Activated CD8-positive, alpha-beta T cell treated with anti-CD3 and anti-CD28 coated beads, Interleukin-2, amount 10 ng/mL, durations not matched to agents 7 days and 5 days (primary cell): ENCODE measurements around the gene CYSRT1. TPM values are rescaled to one million over a fixed set of nuclear protein-coding genes. Genes with fewer than 3 reads are reported as not detected.

Experiments used
- ATAC-seq: fragments of 150-1000 bp; cut with Tn5 transposase; one replicate; pipeline ENCODE4 v1.10.0; 2021; ENCODE audit warnings: moderate library complexity
- CTCF ChIA-PET: fragments of 350-600 bp; sonication (Branson Sonifier 250); formaldehyde crosslinking; loops from one replicate; lab custom pipeline; 2021; ENCODE audit warnings: antibody characterized with exemption; lab: Charles Lee
- POLR2A ChIA-PET: fragments of 350-600 bp; sonication (Branson Sonifier 250); formaldehyde crosslinking; loops from one replicate; lab custom pipeline; 2021; ENCODE audit warnings: antibody characterized with exemption; lab: Charles Lee
- DNase-seq: peaks from one replicate; pipeline ENCODE4 v3.0.0-alpha.2; 2020
- H3K27ac Mint-ChIP-seq: one replicate; pipeline ENCODE4 v1.8.0; 2021; ENCODE audit warnings: mild to moderate bottlenecking, mixed read lengths
- H3K27me3 Mint-ChIP-seq: one replicate; pipeline ENCODE4 v1.8.0; 2021; ENCODE audit warnings: low read depth, mixed read lengths
- H3K36me3 Mint-ChIP-seq: one replicate; pipeline ENCODE4 v1.8.0; 2021; ENCODE audit warnings: low read depth, mixed read lengths
- H3K4me1 Mint-ChIP-seq: one replicate; pipeline ENCODE4 v1.8.0; 2021; ENCODE audit warnings: low read depth, mixed read lengths
- H3K4me3 Mint-ChIP-seq: one replicate; pipeline ENCODE4 v1.8.0; 2021; ENCODE audit warnings: mild to moderate bottlenecking, mixed read lengths
- H3K9me3 Mint-ChIP-seq: one replicate; pipeline ENCODE4 v1.8.0; 2022; ENCODE audit warnings: mixed read lengths; ENCODE audit not compliant: insufficient read depth
- total RNA-seq, 2 experiments: library from RNA; stranded (reverse); gene quantifications; one replicate each; pipeline ENCODE4 v1.2.3, GENCODE V29; 2021

Gene CYSRT1
- total RNA-seq, 2 experiments from 2014 or later: 0.42 to 0.50 TPM

DNA sequence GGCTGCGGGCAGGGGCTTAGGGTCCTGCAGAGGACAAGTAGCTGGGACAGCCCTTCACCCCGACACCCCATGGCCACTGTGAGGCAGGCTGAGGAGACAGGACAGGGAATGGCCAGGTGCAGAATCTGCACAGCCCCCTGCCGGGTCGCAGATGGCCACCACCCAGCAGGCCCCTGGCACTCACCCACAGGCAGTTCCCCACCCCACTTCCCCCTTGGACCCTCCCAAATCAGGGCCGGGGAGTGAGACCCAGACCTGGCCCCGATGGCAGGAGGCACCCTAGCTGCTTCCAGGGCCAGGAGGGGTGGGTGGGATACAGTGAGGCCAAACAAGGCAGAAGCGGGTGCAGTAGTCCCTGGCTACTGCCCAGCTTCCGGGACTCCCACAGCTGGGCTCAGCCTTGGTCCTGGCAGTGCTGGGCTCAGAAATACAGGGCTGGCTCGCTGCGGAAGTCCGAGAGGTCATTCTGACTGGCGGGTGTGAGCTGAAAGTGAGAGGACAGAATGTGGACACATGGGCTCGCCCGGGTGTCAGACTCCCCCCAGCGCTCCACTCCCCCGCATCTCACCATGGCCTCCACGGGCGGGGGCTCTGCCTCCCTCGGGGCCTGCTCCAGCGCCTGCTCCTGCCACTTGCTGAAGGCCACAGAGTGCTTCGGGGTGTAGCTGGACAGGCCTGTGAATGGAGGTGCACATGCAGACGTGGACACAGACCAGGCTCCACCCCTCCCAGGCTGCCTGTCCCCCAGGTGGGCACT lies 33.1 kb upstream of the CYSRT1 start:
- POLR2A ChIA-PET: interaction anchor here (0.6 to 1.3 kb wide), 2 partner anchors 13 to 57 kb away, joined by 3 to 5 read pairs; partner anchors contain the start of gene TMEM203
- no peak for ATAC-seq

DNA sequence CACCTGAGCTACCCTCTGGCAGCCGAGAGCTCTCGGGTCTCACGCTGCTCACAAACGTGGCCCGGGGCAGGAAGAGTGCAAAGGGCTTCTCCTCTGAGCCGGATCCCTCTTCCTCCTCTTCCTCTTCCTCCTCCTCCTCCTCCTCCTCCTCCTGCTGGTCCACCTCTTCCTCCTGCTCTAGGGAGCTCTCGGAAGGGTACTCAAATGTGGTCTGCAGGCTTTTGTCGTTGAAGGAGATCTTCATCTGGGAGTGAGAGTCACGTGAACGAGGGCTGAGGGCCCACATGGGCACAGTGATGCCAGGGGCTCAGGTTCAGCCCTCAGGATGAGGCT lies 32.6 kb upstream of the CYSRT1 start:
- POLR2A ChIA-PET: interaction anchor here (0.6 to 1.6 kb wide), 3 partner anchors 13 to 58 kb away, joined by 3 to 5 read pairs (median 4); partner anchors contain the start of genes TMEM203 and TUBB4B
- ATAC-seq (no peak), DNase-seq (no peak)
- Mint-ChIP-seq H3K9me3 (no peaks in the 10 kb centered on the region), H3K4me3 (no peak overlapping the region), H3K27me3 (no peaks in the 10 kb centered on the region), H3K36me3 (peaks cover 5% of the 10 kb centered on the region), H3K27ac (no peak overlapping the region), H3K4me1 (peaks cover 23% of the 10 kb centered on the region)
- CTCF ChIA-PET: interaction anchor here (0.7 to 1.5 kb wide), 3 partner anchors 9 to 158 kb away, joined by 3 to 4 read pairs (median 3); partner anchors contain the start of gene RNF224

More for the DNA sequence above, 33.1 kb upstream of the CYSRT1 start:
- Mint-ChIP-seq H3K27ac (no peak overlapping the region), H3K27me3 (no peaks in the 10 kb centered on the region), H3K36me3 (peaks cover 6% of the 10 kb centered on the region), H3K9me3 (no peaks in the 10 kb centered on the region), H3K4me3 (no peak overlapping the region), H3K4me1 (peaks cover 29% of the 10 kb centered on the region)
- DNase-seq: no peak
- CTCF ChIA-PET: interaction anchor here (0.7 to 1.5 kb wide), 3 partner anchors 9 to 157 kb away, joined by 3 to 4 read pairs (median 3); partner anchors contain the start of gene RNF224

DNA sequence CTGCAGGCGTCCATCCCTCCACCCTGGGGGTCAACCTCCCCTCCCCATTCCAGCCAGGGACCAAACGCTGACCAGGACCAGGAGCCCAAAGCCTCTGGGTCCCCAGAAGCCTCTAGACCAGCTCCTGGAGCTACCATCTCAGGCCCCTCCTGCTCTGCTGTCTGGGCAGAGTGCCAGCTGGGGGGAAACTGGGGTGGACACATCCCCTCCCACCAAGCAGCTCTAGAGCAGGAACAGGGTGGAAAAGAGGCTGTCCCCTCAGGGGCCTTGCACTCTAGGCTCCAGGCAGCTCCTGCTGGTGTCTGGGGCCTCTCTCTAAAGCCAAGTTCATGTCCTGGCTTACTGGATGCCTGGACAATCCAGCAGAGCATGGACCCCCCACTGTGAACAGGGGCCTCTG lies 32.1 kb upstream of the CYSRT1 start:
- H3K4me1 Mint-ChIP-seq: peaks cover 19% of the 10 kb centered on the region
- H3K27ac Mint-ChIP-seq: no peak overlapping the region
- ChIA-PET CTCF (interaction anchor here (1.2 to 1.5 kb wide), 3 partner anchors 34 to 158 kb away, joined by 3 to 5 read pairs (median 4); partner anchors contain the start of gene RNF224), POLR2A (interaction anchor here (1.0 to 1.6 kb wide), 2 partner anchors 12 to 48 kb away, joined by 3 to 4 read pairs; partner anchors contain the start of gene TUBB4B)
- no peaks in the 10 kb centered on the region for H3K9me3 Mint-ChIP-seq
- ATAC-seq (no peak), DNase-seq (no peak)
- H3K36me3 Mint-ChIP-seq: peaks cover 5% of the 10 kb centered on the region
- H3K4me3 Mint-ChIP-seq: no peak overlapping the region
- H3K27me3 Mint-ChIP-seq: no peaks in the 10 kb centered on the region

DNA sequence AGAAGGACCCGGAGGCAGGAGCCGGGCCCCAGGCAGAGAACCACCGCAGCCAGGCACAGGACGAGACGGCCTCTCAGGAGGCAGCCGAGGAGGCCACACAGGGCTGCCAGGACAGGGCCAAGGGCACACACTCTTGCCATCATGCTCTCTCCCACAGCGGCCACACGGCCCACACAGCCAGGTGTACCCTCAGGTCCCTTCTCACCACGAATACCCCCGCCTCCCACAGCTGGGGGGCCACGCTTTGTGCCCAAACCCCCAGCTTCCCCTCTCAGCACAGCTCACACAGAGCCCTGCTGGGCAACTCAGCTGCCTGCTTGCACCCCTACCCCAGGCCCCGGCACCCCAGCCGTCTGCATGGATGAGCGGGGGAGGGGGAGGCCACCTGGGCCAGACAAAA lies 31.2 kb upstream of the CYSRT1 start:
- ATAC-seq (no peak), DNase-seq (no peak)
- Mint-ChIP-seq H3K9me3 (no peaks in the 10 kb centered on the region), H3K27ac (no peak overlapping the region), H3K27me3 (no peaks in the 10 kb centered on the region), H3K4me1 (peaks cover 24% of the 10 kb centered on the region), H3K4me3 (no peak overlapping the region), H3K36me3 (peaks cover 5% of the 10 kb centered on the region)
- CTCF ChIA-PET: interaction anchor here (1.2 kb wide), 1 partner anchor 43 kb away, joined by 5 read pairs; no protein-coding TSS in a partner anchor
- POLR2A ChIA-PET: interaction anchor here (1.0 to 1.6 kb wide), 2 partner anchors 11 to 47 kb away, joined by 3 to 4 read pairs; partner anchors contain the start of gene TUBB4B

DNA sequence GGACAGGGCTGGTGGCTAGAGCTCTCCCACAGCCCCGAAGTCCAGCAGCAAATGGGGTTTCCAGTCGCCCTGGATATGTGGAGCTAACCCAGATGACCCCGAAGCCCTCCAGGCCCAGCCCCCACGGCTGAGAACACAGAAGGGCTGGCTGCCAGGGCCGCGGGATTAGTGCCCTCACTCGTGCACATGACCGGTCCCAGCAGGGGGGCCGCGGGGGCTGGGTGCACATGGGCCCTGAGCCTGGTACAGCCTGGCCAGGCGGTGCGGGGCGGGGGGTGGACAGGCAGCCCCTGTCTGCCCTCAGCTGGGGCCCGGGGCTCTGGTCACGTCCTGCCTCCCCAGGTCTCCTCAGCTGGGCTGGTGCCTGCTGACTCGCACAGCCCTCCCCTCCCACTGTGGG lies 30.6 kb upstream of the CYSRT1 start:
- Mint-ChIP-seq H3K9me3 (no peaks in the 10 kb centered on the region), H3K4me3 (no peak overlapping the region), H3K27me3 (no peaks in the 10 kb centered on the region), H3K27ac (no peak overlapping the region), H3K36me3 (peaks cover 1% of the 10 kb centered on the region), H3K4me1 (peaks cover 23% of the 10 kb centered on the region)
- ChIA-PET POLR2A (interaction anchor here (1.3 kb wide), 1 partner anchor 46 kb away, joined by 4 read pairs; the partner anchor contains the start of gene TUBB4B), CTCF (no interaction called here)
- no peak for DNase-seq
- ATAC-seq: no peak

DNA sequence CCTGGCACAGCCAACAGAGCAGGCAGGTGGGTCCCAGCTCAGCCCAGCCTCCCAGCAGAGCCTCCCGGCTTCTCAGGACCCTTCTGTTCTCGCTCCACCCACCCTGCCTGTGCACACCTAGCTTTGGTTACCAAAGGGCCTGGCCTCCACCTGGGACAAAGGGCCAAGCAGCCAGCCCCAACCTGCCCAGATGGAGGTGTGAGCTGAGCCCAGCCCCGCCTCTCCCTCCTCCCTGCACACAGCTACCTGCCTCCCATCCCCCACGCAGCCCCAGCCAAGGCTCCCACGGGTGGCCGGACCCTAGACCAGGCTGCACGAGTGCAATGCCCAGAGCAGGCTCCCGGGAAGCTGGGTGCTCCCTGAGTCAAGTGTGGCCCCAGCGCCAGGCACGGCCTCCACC lies 30.1 kb upstream of the CYSRT1 start:
- POLR2A ChIA-PET: interaction anchor here (0.7 to 1.4 kb wide), 3 partner anchors 10 to 59 kb away, joined by 3 to 5 read pairs (median 4); partner anchors contain the start of gene TUBB4B
- H3K36me3 Mint-ChIP-seq: no peaks in the 10 kb centered on the region
- no peaks in the 10 kb centered on the region for H3K27me3 Mint-ChIP-seq
- DNase-seq (no peak), ATAC-seq (no peak)
- peaks cover 20% of the 10 kb centered on the region for H3K4me1 Mint-ChIP-seq
- H3K9me3 Mint-ChIP-seq: no peaks in the 10 kb centered on the region
- H3K4me3 Mint-ChIP-seq: no peak overlapping the region
- no peak overlapping the region for H3K27ac Mint-ChIP-seq
- CTCF ChIA-PET: interaction anchor here (1.6 kb wide), 1 partner anchor 18 kb away, joined by 3 read pairs; no protein-coding TSS in a partner anchor

DNA sequence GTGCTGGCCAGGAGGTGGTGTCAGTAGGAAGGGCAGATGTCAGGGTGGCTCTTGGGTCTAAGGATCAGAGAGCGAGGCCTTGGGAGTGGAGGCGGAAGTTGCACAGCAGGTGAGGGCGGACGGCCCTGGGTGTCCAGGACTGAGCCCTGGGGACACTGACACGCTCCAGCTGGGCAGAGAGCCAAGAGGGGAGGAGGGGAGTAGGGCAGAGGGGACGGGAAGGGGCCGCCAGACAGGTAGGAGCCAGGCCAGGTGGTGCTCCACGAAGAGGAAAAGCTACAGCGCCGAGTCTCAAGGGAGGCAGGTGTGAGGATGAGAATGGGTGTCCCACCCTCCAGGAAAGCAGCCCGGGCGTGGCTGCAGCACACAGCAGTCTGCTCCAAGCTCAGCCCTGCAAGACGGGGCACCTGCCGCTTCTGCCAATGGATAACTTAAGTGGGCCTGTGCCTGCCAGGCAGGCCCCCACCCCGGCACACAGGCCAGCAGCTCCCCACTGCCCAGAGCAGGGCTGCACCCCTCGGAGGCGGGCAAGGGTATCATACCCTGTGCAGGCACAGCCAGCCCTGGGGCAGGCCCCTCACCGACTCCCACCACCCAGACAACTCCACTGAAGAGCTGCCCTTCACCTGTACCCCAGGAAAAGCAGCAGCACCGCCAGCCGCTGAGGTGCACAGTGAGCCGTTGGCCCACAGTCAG lies 29.3 kb upstream of the CYSRT1 start:
- POLR2A ChIA-PET: interaction anchor here (0.7 to 1.4 kb wide), 3 partner anchors 9 to 58 kb away, joined by 3 to 5 read pairs (median 4); partner anchors contain the start of gene TUBB4B
- DNase-seq: no peak
- H3K9me3 Mint-ChIP-seq: no peaks in the 10 kb centered on the region
- H3K27ac Mint-ChIP-seq: no peak overlapping the region
- no peaks in the 10 kb centered on the region for H3K27me3 Mint-ChIP-seq
- CTCF ChIA-PET: interaction anchor here (1.6 kb wide), 1 partner anchor 19 kb away, joined by 3 read pairs; no protein-coding TSS in a partner anchor
- ATAC-seq: no peak
- H3K36me3 Mint-ChIP-seq: no peaks in the 10 kb centered on the region
- no peak overlapping the region for H3K4me3 Mint-ChIP-seq
- H3K4me1 Mint-ChIP-seq: peaks cover 14% of the 10 kb centered on the region

DNA sequence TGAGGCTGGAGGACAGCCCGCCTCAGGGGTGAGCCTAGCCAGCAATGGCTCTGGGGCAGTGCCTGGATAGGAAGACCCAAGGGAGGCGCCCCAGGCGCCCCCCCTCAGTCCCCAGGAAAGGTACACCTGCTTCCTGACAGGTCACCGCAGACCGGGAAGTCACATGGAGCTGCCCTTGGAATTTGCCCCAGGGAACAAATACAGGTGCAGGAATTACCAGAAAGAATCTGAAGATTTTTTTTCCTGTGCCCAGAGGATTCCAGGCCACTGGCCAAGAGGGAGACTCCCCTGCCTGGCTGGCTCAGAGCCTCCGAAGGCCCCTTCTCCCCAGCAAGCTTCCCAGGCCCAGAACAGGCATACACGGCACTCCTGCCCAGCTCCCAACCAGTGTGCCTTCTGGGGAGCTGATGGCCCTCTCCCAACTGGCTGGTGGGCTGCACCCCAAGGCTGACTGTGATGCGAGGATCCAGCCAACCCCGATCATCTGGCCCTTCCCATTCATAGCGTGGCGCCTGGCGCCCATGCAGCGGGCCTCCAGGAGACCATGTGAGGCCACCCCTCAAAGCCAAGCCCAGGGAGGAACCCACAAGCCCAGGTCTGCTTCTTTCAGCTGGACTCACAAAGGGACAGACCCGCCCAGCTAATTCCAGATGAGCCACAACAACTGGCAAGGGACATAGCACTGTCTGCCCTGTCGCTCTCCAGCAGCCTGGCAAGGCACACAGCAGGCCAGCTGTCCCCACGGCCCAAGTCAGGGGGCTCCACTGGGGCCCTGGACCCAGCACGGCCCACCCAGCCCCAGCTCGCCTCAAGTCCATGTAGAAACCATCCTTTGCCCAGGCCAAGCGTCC lies 26.7 kb upstream of the CYSRT1 start:
- Mint-ChIP-seq H3K4me3 (no peak overlapping the region), H3K9me3 (no peaks in the 10 kb centered on the region), H3K4me1 (peaks cover 27% of the 10 kb centered on the region), H3K36me3 (peaks cover 4% of the 10 kb centered on the region), H3K27ac (no peak overlapping the region), H3K27me3 (no peaks in the 10 kb centered on the region)
- ChIA-PET POLR2A (interaction anchor here (2.0 to 3.4 kb wide), 2 partner anchors 10 to 68 kb away, joined by 5 to 27 read pairs; partner anchors contain the start of genes ANAPC2 and SSNA1), CTCF (interaction anchor here (1.2 to 2.1 kb wide), 2 partner anchors 9 to 38 kb away, joined by 4 to 12 read pairs; partner anchors contain the start of genes ANAPC2 and SSNA1)
- DNase-seq (no peak), ATAC-seq (no peak)

DNA sequence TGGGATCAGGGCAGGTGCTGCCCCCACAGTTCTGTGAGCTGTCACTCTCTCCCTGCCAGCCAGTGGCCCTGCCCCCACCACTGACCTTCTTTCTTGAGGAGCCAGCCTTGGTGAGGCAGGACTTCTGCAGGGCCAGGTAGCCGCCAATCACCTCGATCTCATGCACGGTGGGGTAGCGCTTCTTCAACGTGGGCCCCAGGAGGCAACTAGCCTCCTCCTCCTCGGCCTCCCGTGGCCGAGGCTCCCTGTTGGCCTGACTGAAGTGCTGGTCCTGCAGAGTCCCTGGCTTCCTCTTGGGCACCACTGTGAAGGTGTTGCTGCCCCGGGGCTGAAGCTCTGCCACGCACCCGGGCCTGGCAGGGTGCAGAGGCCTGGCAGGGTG lies 26.1 kb upstream of the CYSRT1 start:
- Mint-ChIP-seq H3K27me3 (no peaks in the 10 kb centered on the region), H3K4me1 (peaks cover 32% of the 10 kb centered on the region), H3K27ac (no peak overlapping the region), H3K9me3 (no peaks in the 10 kb centered on the region), H3K4me3 (no peak overlapping the region), H3K36me3 (peaks cover 4% of the 10 kb centered on the region)
- ChIA-PET POLR2A (interaction anchor here (2.0 to 3.4 kb wide), 2 partner anchors 10 to 69 kb away, joined by 5 to 27 read pairs; partner anchors contain the start of genes ANAPC2 and SSNA1), CTCF (interaction anchor here (1.2 to 2.1 kb wide), 2 partner anchors 10 to 37 kb away, joined by 4 to 12 read pairs; partner anchors contain the start of genes ANAPC2 and SSNA1)
- ATAC-seq (no peak), DNase-seq (no peak)

DNA sequence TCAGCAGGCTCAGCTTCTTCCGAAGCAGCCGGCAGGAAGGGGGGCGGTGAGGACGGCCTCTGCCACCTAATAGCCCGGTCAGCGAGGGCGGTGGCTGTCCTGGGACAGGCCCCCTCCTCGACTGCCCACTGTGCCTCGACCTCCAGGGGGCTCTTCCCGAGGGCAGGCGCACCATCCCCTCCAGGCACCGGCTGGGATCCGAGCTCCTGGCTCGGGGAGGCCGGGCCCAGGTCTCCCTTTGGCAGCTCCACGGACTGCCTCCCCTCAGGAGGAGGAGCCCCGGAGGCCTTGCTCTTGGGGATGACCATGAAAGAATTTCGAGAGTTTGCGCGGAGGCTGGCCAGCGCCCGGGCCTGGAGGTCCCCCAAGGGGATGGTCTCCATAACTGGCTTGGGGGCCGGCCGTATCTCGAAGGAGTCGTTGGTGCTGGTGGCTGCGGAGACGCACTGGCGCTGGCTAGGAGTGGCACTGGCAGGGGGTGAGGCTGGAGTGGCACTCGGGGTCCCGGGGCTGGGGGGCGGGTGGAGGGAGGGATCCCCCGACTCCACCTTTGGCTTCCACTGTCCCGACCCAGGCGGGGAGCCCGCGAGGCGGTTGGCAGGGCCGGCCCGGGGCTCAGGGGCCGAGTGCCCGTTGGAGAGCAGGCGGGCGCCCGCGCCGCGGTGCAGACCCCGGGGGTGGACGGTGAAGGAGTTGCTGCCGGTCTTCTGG lies 25.4 kb upstream of the CYSRT1 start:
- DNase-seq (no peak), ATAC-seq (no peak)
- H3K27me3 Mint-ChIP-seq: no peaks in the 10 kb centered on the region
- H3K27ac Mint-ChIP-seq: peak overlapping the region; percentile 55
- POLR2A ChIA-PET: interaction anchor here (2.0 to 3.4 kb wide), 2 partner anchors 11 to 70 kb away, joined by 5 to 27 read pairs; partner anchors contain the start of genes ANAPC2 and SSNA1
- no peaks in the 10 kb centered on the region for H3K9me3 Mint-ChIP-seq
- H3K36me3 Mint-ChIP-seq: peaks cover 6% of the 10 kb centered on the region
- CTCF ChIA-PET: interaction anchor here (1.2 to 2.1 kb wide), 2 partner anchors 10 to 37 kb away, joined by 4 to 12 read pairs; partner anchors contain the start of genes ANAPC2 and SSNA1
- H3K4me3 Mint-ChIP-seq: peak overlapping the region; percentile 72
- H3K4me1 Mint-ChIP-seq: peaks cover 38% of the 10 kb centered on the region
